Transverse colon (tissue), 4 donors: Measurements from ENCODE around the gene PSMB11.

Experiments used
- EP300 ChIP-seq: sonication (generic); formaldehyde crosslinking; IDR thresholded peaks from one replicate; pipeline ENCODE4 v1.6.1; 2017; ENCODE audit warnings: antibody characterized with exemption, low read depth
- POLR2A ChIP-seq: fragments of 450-650 bp; IDR thresholded peaks from one replicate; pipeline ENCODE4 v1.6.1; 2016; ENCODE audit warnings: antibody characterized with exemption, mild to moderate bottlenecking, moderate library complexity
- POLR2AphosphoS5 ChIP-seq, 3 donors: sonication (generic); formaldehyde crosslinking; IDR thresholded peaks; one replicate each; pipeline ENCODE4 v1.6.1; 2016; ENCODE audit warnings: antibody characterized with exemption in 3 of 3
- TF ChIP-seq, protein P1 (sequence below), 5 experiments: fragments of 200-600 bp in 3 of 5; fragments of 450-650 bp in 2 of 5; sonication (generic) in 3 of 5; IDR thresholded peaks; 1 replicate in 2 of 5; 2 replicates in 3 of 5; pipeline ENCODE4 v1.5.1; 2016 to 2017; ENCODE audit warnings: antibody characterized with exemption in 5 of 5, inconsistent platforms in 3 of 5, mild to moderate bottlenecking in 2 of 5, moderate library complexity in 1 of 5

DNA sequence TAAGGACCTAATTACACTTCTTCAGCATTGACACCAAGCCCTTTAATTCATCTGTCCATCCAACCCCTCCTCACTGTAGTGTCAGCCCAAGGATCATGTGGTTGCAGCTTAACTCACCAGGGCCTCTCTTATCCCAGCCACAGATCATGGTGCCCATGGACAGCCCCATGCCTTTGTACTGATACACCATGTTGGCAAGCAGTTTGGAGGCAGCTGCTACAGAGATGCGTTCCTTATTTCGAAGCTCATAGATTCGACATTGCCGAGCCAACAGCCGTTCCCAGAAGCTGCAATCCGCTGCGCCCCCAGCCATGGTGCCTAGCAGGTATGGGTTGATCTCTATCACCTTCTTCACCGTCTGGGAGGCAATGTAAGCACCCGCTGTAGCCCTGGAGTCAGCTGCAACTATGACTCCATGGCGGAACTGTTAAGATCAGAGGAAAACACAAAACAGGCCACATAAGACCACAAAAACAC is 8.7 kb upstream of the PSMB11 start:
- no peak for TF ChIP-seq POLR2AphosphoS5 (IDR thresholded peaks at IDR 0.05)
- TF ChIP-seq, protein P1, sequence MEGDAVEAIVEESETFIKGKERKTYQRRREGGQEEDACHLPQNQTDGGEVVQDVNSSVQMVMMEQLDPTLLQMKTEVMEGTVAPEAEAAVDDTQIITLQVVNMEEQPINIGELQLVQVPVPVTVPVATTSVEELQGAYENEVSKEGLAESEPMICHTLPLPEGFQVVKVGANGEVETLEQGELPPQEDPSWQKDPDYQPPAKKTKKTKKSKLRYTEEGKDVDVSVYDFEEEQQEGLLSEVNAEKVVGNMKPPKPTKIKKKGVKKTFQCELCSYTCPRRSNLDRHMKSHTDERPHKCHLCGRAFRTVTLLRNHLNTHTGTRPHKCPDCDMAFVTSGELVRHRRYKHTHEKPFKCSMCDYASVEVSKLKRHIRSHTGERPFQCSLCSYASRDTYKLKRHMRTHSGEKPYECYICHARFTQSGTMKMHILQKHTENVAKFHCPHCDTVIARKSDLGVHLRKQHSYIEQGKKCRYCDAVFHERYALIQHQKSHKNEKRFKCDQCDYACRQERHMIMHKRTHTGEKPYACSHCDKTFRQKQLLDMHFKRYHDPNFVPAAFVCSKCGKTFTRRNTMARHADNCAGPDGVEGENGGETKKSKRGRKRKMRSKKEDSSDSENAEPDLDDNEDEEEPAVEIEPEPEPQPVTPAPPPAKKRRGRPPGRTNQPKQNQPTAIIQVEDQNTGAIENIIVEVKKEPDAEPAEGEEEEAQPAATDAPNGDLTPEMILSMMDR (IDR thresholded peaks at IDR 0.05) = no peak
- no peak for TF ChIP-seq POLR2A
- no peak for TF ChIP-seq EP300
